ENCODE data around the gene GLCCI1. TPM values are rescaled to one million over a fixed set of nuclear protein-coding genes. Genes with fewer than 3 reads are reported as not detected.

GLCCI1 gene
- total and polyA plus RNA-seq, 2 donors (not counting 3 experiments of a cell fraction or from before 2014, with no cell fraction given): 2.3 to 5.6 TPM

DNA sequence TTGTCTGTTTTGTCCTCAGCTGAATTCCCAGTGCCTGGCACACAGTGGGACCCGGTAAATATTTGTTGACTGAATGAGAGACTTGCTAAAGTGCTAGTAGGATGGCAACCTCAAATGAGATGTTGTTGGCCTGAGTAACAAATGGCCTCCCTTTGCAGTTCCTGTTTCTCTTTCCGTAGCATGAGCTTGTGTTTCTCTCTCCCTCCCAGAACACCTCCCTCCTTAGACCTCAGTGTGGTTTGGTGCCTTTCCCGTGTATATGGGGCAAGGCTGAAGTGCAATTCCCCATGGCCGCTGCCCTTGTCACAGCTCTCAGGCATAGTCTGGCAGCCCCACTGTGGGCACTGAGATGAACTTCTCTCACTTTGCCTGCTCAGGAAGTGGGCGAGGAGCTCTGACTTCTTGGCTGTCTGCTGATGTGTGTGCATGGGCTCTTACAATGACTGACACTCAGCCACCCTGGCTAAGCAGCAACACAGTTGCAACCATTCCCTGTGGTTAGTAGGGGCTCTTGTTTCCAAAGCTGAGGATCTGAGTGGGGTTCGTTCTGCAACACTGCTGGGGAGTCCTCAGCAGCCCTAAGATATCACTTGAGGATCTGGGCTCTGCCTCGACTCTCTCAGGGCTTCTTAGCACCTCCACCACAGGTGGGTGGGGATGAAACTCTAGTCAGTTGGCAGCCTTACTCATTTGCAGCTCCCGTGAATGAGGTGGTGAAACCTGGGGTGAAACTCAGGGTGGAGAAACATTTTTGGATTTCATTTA, 157.3 kb downstream of the GLCCI1 start:
- DNase-seq (ENCODE audit: low read depth, low spot score): no peak
- intact Hi-C loops (cut with micrococcal nuclease): no loop called here
- no peak overlapping the region for H3K4me3 ChIP-seq (replicated peaks in 1 of 3; ENCODE audit: insufficient read depth in 1 of 3, low read depth in 1 of 3, low read length in 3 of 3)
- no peaks in the 10 kb centered on the region for H3K9me3 ChIP-seq (replicated peaks; ENCODE audit: control insufficient read depth, insufficient read depth, low read length)
- H3K9ac ChIP-seq (replicated peaks; ENCODE audit: extremely low read depth, insufficient read depth, low read length): no peak overlapping the region
- no peaks in the 10 kb centered on the region for H3K27me3 ChIP-seq (ENCODE audit: control insufficient read depth in 2 of 2, insufficient read depth in 2 of 2, low read length in 2 of 2)
- H3K4me2 ChIP-seq (ENCODE audit: insufficient read depth, low read length): no peak overlapping the region
- TF ChIP-seq CTCF (IDR thresholded peaks at IDR 0.05; ENCODE audit: extremely low read depth in 1 of 2, insufficient read depth in 1 of 2, low read depth in 1 of 2, low read length in 2 of 2) (no peak), MYC (IDR thresholded peaks at IDR 0.05; ENCODE audit: low read depth, low read length) (no peak), FOS (IDR thresholded peaks at IDR 0.05; ENCODE audit: borderline replicate concordance, insufficient read depth, low read length) (no peak), POLR2AphosphoS5 (IDR thresholded peaks at IDR 0.05; ENCODE audit: insufficient read depth, low read depth, low read length) (no peak), JUN (IDR thresholded peaks at IDR 0.05; ENCODE audit: borderline replicate concordance, insufficient read depth, insufficient read length, low read depth) (no peak), MAX (IDR thresholded peaks at IDR 0.05; ENCODE audit: insufficient read depth, insufficient read length) (no peak), POLR2A (IDR thresholded peaks at IDR 0.05; ENCODE audit: low read depth, low read length) (no peak), EZH2 (IDR thresholded peaks at IDR 0.05; ENCODE audit: borderline replicate concordance, low read depth, low read length, severe bottlenecking) (no peak), GATA2 (IDR thresholded peaks at IDR 0.05; ENCODE audit: insufficient read depth, insufficient read length, low read depth, low read length) (no peak)
- no peak overlapping the region for H3K27ac ChIP-seq (ENCODE audit: insufficient read depth, low read depth, low read length)
- no peaks in the 10 kb centered on the region for H3K4me1 ChIP-seq (ENCODE audit: control insufficient read depth, extremely low read depth, insufficient read depth, low read length)
- dilution Hi-C loops (cut with MboI; ENCODE audit: extremely low pct_ligation_motif_present, low sequenced_read_pairs): no loop called here
- ChIA-PET POLR2A (no interaction called here), CTCF (interaction anchor here (1.2 kb wide), 1 partner anchor 444 kb away, joined by 4 read pairs; no protein-coding TSS in a partner anchor)
- no TSS peak for BruUV-seq (replicated peaks)
- no peak overlapping the region for H2AFZ ChIP-seq (ENCODE audit: low read depth, low read length)
- H4K20me1 ChIP-seq (replicated peaks; ENCODE audit: control insufficient read depth, extremely low read depth, insufficient read depth, low read length): no peaks in the 10 kb centered on the region
- peaks cover 0 to 8% of the 10 kb centered on the region in 2 experiments for H3K36me3 ChIP-seq (ENCODE audit: control insufficient read depth in 2 of 2, extremely low read depth in 1 of 2, insufficient read depth in 2 of 2, low read length in 2 of 2)
- no peak for FAIRE-seq
- H3K9me1 ChIP-seq (replicated peaks; ENCODE audit: control insufficient read depth, extremely low read depth, insufficient read depth, low read length): no peaks in the 10 kb centered on the region
- no peaks in the 10 kb centered on the region for H3K79me2 ChIP-seq (ENCODE audit: control insufficient read depth, insufficient read depth, low read length)
